ENCODE data around the gene GP1BB.
A peak's percentile ranks its signal among the peaks of the same experiment; 100 is the strongest.

GP1BB gene

GRCh38 chr22:19710769-19711106 is 12.6 kb upstream of the GP1BB start:
- no peak for DNase-seq
- Histone ChIP-seq H3K9ac (ENCODE audit: low read length) (no peak overlapping the region), H3K9me2 (replicated peaks; ENCODE audit: insufficient read depth, low read length) (no peaks in the 10 kb centered on the region), H3K36me3 (replicated peaks; ENCODE audit: insufficient read depth, low read length) (no peaks in the 10 kb centered on the region), H3K9me3 (replicated peaks; ENCODE audit: insufficient read depth, low read length) (no peaks in the 10 kb centered on the region), H3K4me3 (ENCODE audit: low read length) (no peak overlapping the region), H3K27ac (ENCODE audit: low read length) (no peak overlapping the region), H3K4me2 (ENCODE audit: low read depth, low read length) (no peak overlapping the region), H3K4me1 (ENCODE audit: low read length) (no peaks in the 10 kb centered on the region), H3K79me2 (ENCODE audit: low read length) (no peaks in the 10 kb centered on the region), H4K20me1 (ENCODE audit: insufficient read depth, low read length) (no peaks in the 10 kb centered on the region), H3F3A (ENCODE audit: insufficient read depth, low read length) (no peaks in the 10 kb centered on the region), H3K27me3 (replicated peaks; ENCODE audit: insufficient read depth, low read length) (peaks cover 84% of the 10 kb centered on the region), H2AFZ (ENCODE audit: low read length) (no peak overlapping the region)
- no peak for TF ChIP-seq EZH2phosphoT487 (IDR thresholded peaks at IDR 0.05; ENCODE audit: low read length)

- H3K4me1 ChIP-seq (ENCODE audit: low read length): no peaks in the 10 kb centered on the region
- no peaks in the 10 kb centered on the region for H3K9me2 ChIP-seq (replicated peaks; ENCODE audit: insufficient read depth, low read length)
- H3F3A ChIP-seq (ENCODE audit: insufficient read depth, low read length): no peaks in the 10 kb centered on the region
- TF ChIP-seq EZH2 (optimal IDR thresholded peaks at IDR 0.05; ENCODE audit: low read depth, low read length) (no peak), EZH2phosphoT487 (IDR thresholded peaks at IDR 0.05; ENCODE audit: low read length) (no peak), CTCF (IDR thresholded peaks at IDR 0.05; ENCODE audit: low read length) (no peak)
- no peak overlapping the region for H3K27ac ChIP-seq (ENCODE audit: low read length)
- H4K20me1 ChIP-seq (ENCODE audit: insufficient read depth, low read length): no peaks in the 10 kb centered on the region
- H3K9me3 ChIP-seq (replicated peaks; ENCODE audit: insufficient read depth, low read length): no peaks in the 10 kb centered on the region
- no peak overlapping the region for H3K4me3 ChIP-seq (ENCODE audit: low read length)
- no peak overlapping the region for H2AFZ ChIP-seq (ENCODE audit: low read length)
- H3K79me2 ChIP-seq (ENCODE audit: low read length): no peaks in the 10 kb centered on the region
- peaks cover 82% of the 10 kb centered on the region for H3K27me3 ChIP-seq (replicated peaks; ENCODE audit: insufficient read depth, low read length)
- no peak overlapping the region for H3K9ac ChIP-seq (ENCODE audit: low read length)
- H3K4me2 ChIP-seq (ENCODE audit: low read depth, low read length): no peak overlapping the region
- DNase-seq: no peak
- no peaks in the 10 kb centered on the region for H3K36me3 ChIP-seq (replicated peaks; ENCODE audit: insufficient read depth, low read length)
Observed at GRCh38 chr22:19713245-19713644, 10.1 kb upstream of the GP1BB start.

- H3K9me2 ChIP-seq (replicated peaks; ENCODE audit: insufficient read depth, low read length): no peaks in the 10 kb centered on the region
- no peak overlapping the region for H3K4me2 ChIP-seq (ENCODE audit: low read depth, low read length)
- H3K9me3 ChIP-seq (replicated peaks; ENCODE audit: insufficient read depth, low read length): no peaks in the 10 kb centered on the region
- H3K4me3 ChIP-seq (ENCODE audit: low read length): no peak overlapping the region
- H3K4me1 ChIP-seq (ENCODE audit: low read length): no peaks in the 10 kb centered on the region
- no peak for TF ChIP-seq EZH2 (optimal IDR thresholded peaks at IDR 0.05; ENCODE audit: low read depth, low read length)
- TF ChIP-seq EZH2phosphoT487 (IDR thresholded peaks at IDR 0.05; ENCODE audit: low read length): no peak
- no peak for TF ChIP-seq CTCF (IDR thresholded peaks at IDR 0.05; ENCODE audit: low read length)
- no peaks in the 10 kb centered on the region for H4K20me1 ChIP-seq (ENCODE audit: insufficient read depth, low read length)
- H2AFZ ChIP-seq (ENCODE audit: low read length): no peak overlapping the region
- H3K36me3 ChIP-seq (replicated peaks; ENCODE audit: insufficient read depth, low read length): no peaks in the 10 kb centered on the region
- H3K9ac ChIP-seq (ENCODE audit: low read length): no peak overlapping the region
- no peak overlapping the region for H3K27ac ChIP-seq (ENCODE audit: low read length)
- peaks cover 81% of the 10 kb centered on the region for H3K27me3 ChIP-seq (replicated peaks; ENCODE audit: insufficient read depth, low read length)
- no peaks in the 10 kb centered on the region for H3F3A ChIP-seq (ENCODE audit: insufficient read depth, low read length)
- DNase-seq: no peak
- H3K79me2 ChIP-seq (ENCODE audit: low read length): no peaks in the 10 kb centered on the region
Observed at GRCh38 chr22:19713650-19714311, 9.6 kb upstream of the GP1BB start.

GRCh38 chr22:19714312-19715187 is 8.8 kb upstream of the GP1BB start, which contains the start of gene SEPTIN5:
Gene SEPTIN5, plus strand, starts transcription at chr22:19714503. Its CDS starts 86 bp downstream, at chr22:19714589.
- Histone ChIP-seq H4K20me1 (ENCODE audit: insufficient read depth, low read length) (no peaks in the 10 kb centered on the region), H3K9ac (ENCODE audit: low read length) (no peak within 1 kb of the TSS), H3F3A (ENCODE audit: insufficient read depth, low read length) (no peaks in the 10 kb centered on the region), H3K79me2 (ENCODE audit: low read length) (no peaks in the 10 kb centered on the region), H3K9me2 (replicated peaks; ENCODE audit: insufficient read depth, low read length) (no peaks in the 10 kb centered on the region), H3K9me3 (replicated peaks; ENCODE audit: insufficient read depth, low read length) (no peaks in the 10 kb centered on the region), H3K27ac (ENCODE audit: low read length) (no peak within 1 kb of the TSS), H3K4me1 (ENCODE audit: low read length) (no peaks in the 10 kb centered on the region), H3K4me2 (ENCODE audit: low read depth, low read length) (no peak within 1 kb of the TSS), H2AFZ (ENCODE audit: low read length) (no peak within 1 kb of the TSS), H3K4me3 (ENCODE audit: low read length) (no peak within 1 kb of the TSS), H3K36me3 (replicated peaks; ENCODE audit: insufficient read depth, low read length) (no peaks in the 10 kb centered on the region), H3K27me3 (replicated peaks; ENCODE audit: insufficient read depth, low read length) (peaks cover 81% of the 10 kb centered on the region)
- TF ChIP-seq EZH2 (optimal IDR thresholded peaks at IDR 0.05; ENCODE audit: low read depth, low read length) (peak; percentile 53), EZH2phosphoT487 (IDR thresholded peaks at IDR 0.05; ENCODE audit: low read length) (no peak)
- no peak for DNase-seq
